Hair follicular keratinocyte (primary cell): ENCODE measurements around the gene TXLNB. TPM values are rescaled to one million over a fixed set of nuclear protein-coding genes. Genes with fewer than 3 reads are reported as not detected.

Experiments used
- total RNA-seq: library from RNA; depleted of rRNA; stranded (reverse); fragments of >200 nt; gene quantifications from 2 replicates; pipeline ENCODE4 v1.2.3, GENCODE V29; 2015

The TXLNB gene
- total RNA-seq, result not detected in 2 replicates

GRCh38 chr6:139291813-139292619, at the start of gene TXLNB:
TXLNB (minus strand) TSS chr6:139291998; CDS start chr6:139288899, 3,099 bp downstream.

Other genes starting within 250 kb of the TXLNB start
- 12.1 and 17.3 TPM in 2 replicates for gene HECA, start 156.9 kb downstream of the TXLNB start, total RNA-seq
- gene CITED2, start 82.7 kb upstream of the TXLNB start, total RNA-seq, result 16.7 and 22.8 TPM in 2 replicates